Transverse colon (tissue), 4 donors: ENCODE data around the gene C2orf81. TPM values are rescaled to one million over a fixed set of nuclear protein-coding genes. Genes with fewer than 3 reads are reported as not detected.

Experiments used
- DNase-seq: peaks from one replicate; pipeline ENCODE4 v3.0.0-alpha.2; 2019
- H3K27ac ChIP-seq, 4 donors: fragments of 200-600 bp; sonication (generic); 2 replicates each; pipeline ENCODE4 v1.5.1; 2016 to 2018; ENCODE audit warnings: inconsistent platforms in 4 of 4
- H3K27me3 ChIP-seq: fragments of 200-600 bp; sonication (generic); 2 replicates; pipeline ENCODE4 v1.5.1; 2017; ENCODE audit warnings: inconsistent platforms
- H3K36me3 ChIP-seq, 4 donors: fragments of 200-600 bp; sonication (generic); 2 replicates each; pipeline ENCODE4 v1.5.1; 2017 to 2019; ENCODE audit warnings: inconsistent platforms in 4 of 4
- H3K4me1 ChIP-seq, 4 donors: fragments of 200-600 bp; sonication (generic); 2 replicates each; pipeline ENCODE4 v1.5.1; 2017 to 2020; ENCODE audit warnings: inconsistent platforms in 4 of 4
- H3K4me3 ChIP-seq, 4 donors: fragments of 200-600 bp; sonication (generic); 1 replicate in 1 of 4; 2 replicates in 3 of 4; pipeline versions ENCODE4 v1.5.1 to v1.6.1; 2017 to 2019; ENCODE audit warnings: inconsistent platforms in 4 of 4
- H3K9me3 ChIP-seq, 2 donors: fragments of 200-600 bp; sonication (generic); 2 replicates each; pipeline ENCODE4 v1.5.1; 2017 to 2019; ENCODE audit warnings: inconsistent platforms in 2 of 2
- EP300 ChIP-seq: sonication (generic); formaldehyde crosslinking; IDR thresholded peaks from one replicate; pipeline ENCODE4 v1.6.1; 2017; ENCODE audit warnings: antibody characterized with exemption, low read depth
- POLR2A ChIP-seq: fragments of 450-650 bp; IDR thresholded peaks from one replicate; pipeline ENCODE4 v1.6.1; 2016; ENCODE audit warnings: antibody characterized with exemption, mild to moderate bottlenecking, moderate library complexity
- POLR2AphosphoS5 ChIP-seq, 3 donors: sonication (generic); formaldehyde crosslinking; IDR thresholded peaks; one replicate each; pipeline ENCODE4 v1.6.1; 2016; ENCODE audit warnings: antibody characterized with exemption in 3 of 3
- WGBS, 2 donors: methylation state at CpG; one replicate each; pipeline ENCODE4 v1.1.5; 2018; ENCODE audit warnings: low coverage in 1 of 2; 5-methylcytosine and 5-hydroxymethylcytosine counted together
- in situ Hi-C, 4 donors: fragments of 200-750 bp; cut with MboI; loops; one replicate each; pipeline versions ENCODE4 v1.15.0 to v1.15.1; 2017; ENCODE audit warnings: low sequenced_read_pairs in 3 of 4, low pct_ligation_motif_present in 1 of 4, low pct_unique_long_range_greater_than_20kb in 1 of 4
- intact Hi-C: fragments of 100-400 bp; cut with DNase I; formaldehyde crosslinking; loops from one replicate; pipeline ENCODE4 v1.15.1; 2023; ENCODE audit warnings: low total_unique reads
- total RNA-seq, 4 donors: library from RNA; depleted of rRNA; stranded (reverse); fragments of >200 nt; gene quantifications; one replicate each; pipeline ENCODE4 v1.1.0, GENCODE V29; 2016
- TF ChIP-seq, protein P1 (sequence below), 5 experiments: fragments of 200-600 bp in 3 of 5; fragments of 450-650 bp in 2 of 5; sonication (generic) in 3 of 5; IDR thresholded peaks; 1 replicate in 2 of 5; 2 replicates in 3 of 5; pipeline ENCODE4 v1.5.1; 2016 to 2017; ENCODE audit warnings: antibody characterized with exemption in 5 of 5, inconsistent platforms in 3 of 5, mild to moderate bottlenecking in 2 of 5, moderate library complexity in 1 of 5

The C2orf81 gene
- total RNA-seq, 4 donors from 2014 or later = 0.82 to 1.3 TPM; not detected in 2

DNA sequence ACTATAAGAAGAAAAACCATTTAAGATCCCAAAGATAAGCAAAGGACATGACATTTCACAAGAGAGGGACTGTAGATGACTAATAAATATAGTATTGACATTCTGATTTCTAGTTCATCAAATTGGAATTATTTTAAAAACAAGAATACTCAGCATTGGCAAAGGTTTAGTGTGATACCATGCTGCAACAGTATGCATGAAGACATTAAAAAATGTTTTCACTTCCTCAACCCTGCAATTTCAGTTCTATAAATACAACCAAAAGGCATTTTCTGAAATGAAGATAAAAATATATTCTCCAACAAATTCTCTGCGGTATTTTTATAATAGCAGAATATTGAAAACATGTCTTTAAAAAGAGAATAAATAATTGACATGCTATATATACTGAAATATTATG is 2.1 kb downstream of the C2orf81 start:
- no peaks in the 10 kb centered on the region for H3K9me3 ChIP-seq
- H3K4me3 ChIP-seq = no peak overlapping the region
- no peaks in the 10 kb centered on the region for H3K27me3 ChIP-seq
- TF ChIP-seq, protein P1, sequence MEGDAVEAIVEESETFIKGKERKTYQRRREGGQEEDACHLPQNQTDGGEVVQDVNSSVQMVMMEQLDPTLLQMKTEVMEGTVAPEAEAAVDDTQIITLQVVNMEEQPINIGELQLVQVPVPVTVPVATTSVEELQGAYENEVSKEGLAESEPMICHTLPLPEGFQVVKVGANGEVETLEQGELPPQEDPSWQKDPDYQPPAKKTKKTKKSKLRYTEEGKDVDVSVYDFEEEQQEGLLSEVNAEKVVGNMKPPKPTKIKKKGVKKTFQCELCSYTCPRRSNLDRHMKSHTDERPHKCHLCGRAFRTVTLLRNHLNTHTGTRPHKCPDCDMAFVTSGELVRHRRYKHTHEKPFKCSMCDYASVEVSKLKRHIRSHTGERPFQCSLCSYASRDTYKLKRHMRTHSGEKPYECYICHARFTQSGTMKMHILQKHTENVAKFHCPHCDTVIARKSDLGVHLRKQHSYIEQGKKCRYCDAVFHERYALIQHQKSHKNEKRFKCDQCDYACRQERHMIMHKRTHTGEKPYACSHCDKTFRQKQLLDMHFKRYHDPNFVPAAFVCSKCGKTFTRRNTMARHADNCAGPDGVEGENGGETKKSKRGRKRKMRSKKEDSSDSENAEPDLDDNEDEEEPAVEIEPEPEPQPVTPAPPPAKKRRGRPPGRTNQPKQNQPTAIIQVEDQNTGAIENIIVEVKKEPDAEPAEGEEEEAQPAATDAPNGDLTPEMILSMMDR (IDR thresholded peaks at IDR 0.05) = no peak
- TF ChIP-seq POLR2A (no peak), EP300 (no peak), POLR2AphosphoS5 (IDR thresholded peaks at IDR 0.05) (no peak)
- in situ Hi-C loops = no loop called here
- no peak for DNase-seq
- no peak overlapping the region for H3K27ac ChIP-seq
- intact Hi-C loops = no loop called here
- WGBS, 2 donors = 77 to 94% methylated on average over 1 of the region's 1 CpG
- H3K4me1 ChIP-seq = peaks cover 8 to 25% (median 14%) of the 10 kb centered on the region in 4 donors
- no peaks in the 10 kb centered on the region for H3K36me3 ChIP-seq

DNA sequence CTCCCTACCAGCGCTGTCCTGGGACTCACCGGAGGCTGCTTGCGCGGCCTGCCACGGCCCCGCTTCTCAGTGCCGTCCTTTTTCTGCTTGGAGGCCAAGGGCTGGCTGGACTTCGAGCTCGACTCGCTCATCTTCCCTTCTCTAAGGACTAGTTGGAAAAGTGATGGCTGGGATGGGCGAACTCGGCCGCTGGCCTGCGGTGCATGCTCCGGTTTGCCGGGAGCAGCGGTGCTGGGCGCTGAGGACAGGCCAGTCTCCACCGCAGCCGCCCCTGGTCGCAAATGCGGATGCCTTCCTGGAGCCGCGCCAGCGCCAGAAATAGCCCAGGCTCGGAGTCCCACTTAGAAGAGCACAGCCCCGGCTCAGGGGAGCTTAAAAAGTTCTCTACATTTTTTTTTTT is 3.1 kb downstream of the C2orf81 start:
- intact Hi-C loops = no loop called here
- H3K27me3 ChIP-seq = no peaks in the 10 kb centered on the region
- in situ Hi-C loops = no loop called here
- no peak for DNase-seq
- 50 to 90% methylated on average over 2 to 27 of the region's 27 CpGs for WGBS, 2 donors
- TF ChIP-seq POLR2A (no peak), POLR2AphosphoS5 (IDR thresholded peaks at IDR 0.05) (no peak), EP300 (no peak)
- TF ChIP-seq, protein P1 (IDR thresholded peaks at IDR 0.05) = no peak
- H3K4me1 ChIP-seq = peaks cover 9 to 34% (median 17%) of the 10 kb centered on the region in 4 donors
- H3K27ac ChIP-seq = no peak overlapping the region
- no peak overlapping the region for H3K4me3 ChIP-seq
- H3K36me3 ChIP-seq = no peaks in the 10 kb centered on the region
- H3K9me3 ChIP-seq = no peaks in the 10 kb centered on the region

DNA sequence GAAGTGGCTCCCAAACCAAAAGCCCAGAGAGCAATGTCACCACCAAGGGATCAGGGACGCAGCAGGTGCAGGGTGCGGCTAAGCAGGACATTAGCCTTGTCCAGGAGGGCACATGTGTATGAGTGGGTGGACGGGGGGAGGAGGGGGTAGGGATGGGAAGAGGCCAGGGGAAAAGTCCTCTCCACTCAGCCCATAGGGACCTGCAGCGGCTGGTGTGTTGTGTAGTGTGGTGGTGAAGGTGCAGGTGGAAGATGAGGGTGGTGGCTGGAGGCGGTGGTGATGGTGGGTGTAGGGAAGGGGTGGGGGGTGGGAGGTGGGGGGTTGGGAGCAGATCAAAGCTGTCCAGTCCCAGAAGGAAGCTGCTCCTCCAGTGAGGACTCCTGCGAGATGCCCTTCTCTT is 3.7 kb downstream of the C2orf81 start:
- intact Hi-C loops (no loop called here), in situ Hi-C loops (no loop called here)
- TF ChIP-seq, protein P1 (IDR thresholded peaks at IDR 0.05) = no peak
- TF ChIP-seq POLR2A (no peak), EP300 (no peak), POLR2AphosphoS5 (IDR thresholded peaks at IDR 0.05) (no peak)
- Histone ChIP-seq H3K9me3 (no peaks in the 10 kb centered on the region), H3K27me3 (no peaks in the 10 kb centered on the region), H3K36me3 (no peaks in the 10 kb centered on the region), H3K4me3 (no peak overlapping the region), H3K4me1 (peaks cover 9 to 34% (median 17%) of the 10 kb centered on the region in 4 donors), H3K27ac (no peak overlapping the region)
- no peak for DNase-seq
- WGBS, 2 donors = 95% methylated on average over 6 of the region's 6 CpGs; no CpG with 5 or more reads in 1 of the 2 donors

DNA sequence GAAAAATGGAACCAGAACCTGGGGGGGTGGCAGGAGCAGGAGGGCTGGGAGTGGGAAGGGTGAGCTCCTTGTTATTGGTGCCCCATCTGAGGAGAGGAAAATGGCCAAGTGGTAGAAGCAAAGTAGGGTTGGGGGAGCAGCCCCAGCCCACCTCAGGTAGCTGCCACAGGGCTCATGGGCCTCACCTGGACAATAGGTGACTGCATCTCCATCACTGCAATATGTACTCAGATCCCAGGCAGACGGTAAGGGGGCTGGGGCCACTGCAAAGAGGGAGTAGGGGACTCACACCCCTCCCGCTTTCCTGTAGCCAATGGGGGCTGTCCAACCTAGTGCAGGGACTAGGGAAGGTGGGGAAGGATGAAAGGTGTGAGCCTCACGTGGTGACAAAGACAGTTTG is 4.2 kb downstream of the C2orf81 start:
- no peaks in the 10 kb centered on the region for H3K27me3 ChIP-seq
- WGBS, 2 donors = 72% methylated on average over 3 of the region's 3 CpGs; no CpG with 5 or more reads in 1 of the 2 donors

More for the DNA sequence above, 4.2 kb downstream of the C2orf81 start:
- Histone ChIP-seq H3K27ac (no peak overlapping the region), H3K36me3 (no peaks in the 10 kb centered on the region), H3K9me3 (no peaks in the 10 kb centered on the region), H3K4me1 (peaks cover 9 to 32% (median 15%) of the 10 kb centered on the region in 4 donors), H3K4me3 (no peak overlapping the region)
- intact Hi-C loops = no loop called here
- no peak for TF ChIP-seq POLR2AphosphoS5 (IDR thresholded peaks at IDR 0.05)
- TF ChIP-seq POLR2A = no peak
- TF ChIP-seq, protein P1 (IDR thresholded peaks at IDR 0.05) = no peak
- no peak for TF ChIP-seq EP300
- DNase-seq = no peak
- in situ Hi-C loops = no loop called here
